Left renal pelvis (tissue), 4 donors: ENCODE results near the gene DNLZ. TPM values are rescaled to one million over a fixed set of nuclear protein-coding genes. Genes with fewer than 3 reads are reported as not detected.

Experiments
- DNase-seq, 4 donors: peaks; one replicate each; pipeline ENCODE4 v3.0.0-alpha.2; 2013; ENCODE audit warnings: low read depth in 4 of 4, low spot score in 3 of 4
- polyA plus RNA-seq, 4 donors: library from polyadenylated mRNA; unstranded; fragments of 120-200 nt; gene quantifications; one replicate each; pipeline ENCODE4 v1.2.1, GENCODE V29; 2013; ENCODE audit not compliant: insufficient read length in 4 of 4

DNLZ gene
- polyA plus RNA-seq, 4 donors: 4.8 to 28.7 (median 6.2) TPM

DNA sequence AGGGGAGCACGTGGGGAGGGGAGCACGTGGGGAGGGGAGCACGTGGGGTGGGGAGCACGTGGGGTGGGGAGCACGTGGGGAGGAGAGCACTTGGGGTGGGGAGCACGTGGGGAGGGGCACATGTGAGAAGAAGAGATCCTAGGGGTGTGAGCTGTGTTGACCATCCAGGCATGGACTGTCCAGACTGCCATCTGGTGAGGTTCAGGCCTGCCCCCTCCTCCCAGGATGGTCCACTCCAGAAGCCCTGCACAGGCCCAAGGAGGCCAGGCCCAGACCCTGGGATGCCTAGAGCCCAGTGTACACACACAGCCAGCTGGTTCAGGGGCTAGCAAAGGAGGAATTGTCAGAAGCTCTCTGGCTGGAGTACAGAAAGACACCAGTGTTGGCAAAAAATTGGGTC lies 34.1 kb upstream of the DNLZ start:
- DNase-seq: no peak

GRCh38 chr9:136396219-136396515 lies 32.6 kb upstream of the DNLZ start:
- no peak for DNase-seq

GRCh38 chr9:136395345-136396218 lies 32.0 kb upstream of the DNLZ start:
- no peak for DNase-seq

DNA sequence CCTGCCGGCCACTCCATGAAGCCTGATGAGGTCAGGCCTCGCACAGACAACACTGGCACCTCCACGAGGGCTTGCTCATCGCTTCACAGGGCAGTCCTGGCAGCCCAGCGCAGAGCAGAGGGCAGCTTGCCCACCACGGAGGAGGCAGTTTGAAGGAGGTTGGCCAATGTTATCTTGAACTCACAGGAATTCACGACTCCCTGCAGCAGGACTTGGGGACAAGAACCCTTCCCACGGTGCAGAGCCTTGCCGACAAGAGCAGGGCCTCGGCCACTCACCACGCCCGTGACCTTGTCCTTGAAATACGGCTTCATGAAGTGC lies 31.4 kb upstream of the DNLZ start:
- DNase-seq: no peak

- DNase-seq: no peak
Measured at GRCh38 chr9:136394312-136395019, 30.9 kb upstream of the DNLZ start.

- DNase-seq: no peak
Measured at GRCh38 chr9:136393531-136393930, 30.0 kb upstream of the DNLZ start.

DNA sequence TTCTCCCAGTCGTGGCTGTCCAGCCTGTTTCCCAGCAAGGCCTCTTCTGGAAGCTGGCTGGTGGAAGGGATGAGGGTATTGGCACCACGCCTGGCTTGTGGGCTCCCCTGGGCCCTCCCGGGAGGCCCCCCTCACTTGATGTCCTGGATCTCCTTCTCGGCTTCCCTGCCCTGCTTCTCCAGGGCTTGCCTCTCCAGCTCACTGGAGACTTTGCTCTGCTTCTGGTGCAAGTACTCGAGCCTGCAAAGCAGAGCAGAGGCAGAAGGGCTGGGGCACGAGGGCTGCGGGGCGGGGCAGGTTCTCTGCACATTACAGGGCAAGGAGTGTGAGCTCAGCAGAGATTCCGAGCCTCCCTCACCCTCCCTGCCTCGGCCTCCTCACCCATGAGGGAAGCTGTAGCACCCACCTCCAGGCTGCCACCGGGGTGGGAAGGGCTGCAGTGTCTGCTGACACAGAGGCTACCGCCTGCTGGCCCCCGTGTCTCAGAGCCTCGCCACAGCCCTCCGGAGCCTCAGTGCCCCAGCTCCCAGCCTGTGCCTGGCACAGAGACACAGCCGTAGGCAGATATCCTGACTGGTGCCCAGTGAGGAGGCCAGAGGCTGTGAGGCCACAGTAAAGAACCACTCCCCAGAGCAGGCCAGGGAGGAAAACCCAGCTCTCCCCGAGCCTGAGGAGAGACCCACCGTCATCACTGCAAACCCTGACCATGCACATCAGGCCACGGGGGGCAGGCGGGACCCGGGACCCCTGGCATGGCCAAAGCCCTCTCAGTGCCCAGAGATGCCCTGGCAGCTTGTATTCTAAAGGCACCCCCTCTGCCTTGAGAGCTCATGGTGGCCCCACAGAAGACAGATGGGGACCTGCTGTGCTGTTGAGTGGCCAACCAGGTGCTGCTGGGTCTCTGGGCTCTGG lies 29.2 kb upstream of the DNLZ start:
- no peak for DNase-seq

- no peak for DNase-seq
Measured at GRCh38 chr9:136391737-136392537, 28.4 kb upstream of the DNLZ start.

- no peak for DNase-seq
Measured at GRCh38 chr9:136389396-136389795, 25.9 kb upstream of the DNLZ start.

GRCh38 chr9:136387217-136387616 lies 23.7 kb upstream of the DNLZ start:
- DNase-seq: no peak

DNA sequence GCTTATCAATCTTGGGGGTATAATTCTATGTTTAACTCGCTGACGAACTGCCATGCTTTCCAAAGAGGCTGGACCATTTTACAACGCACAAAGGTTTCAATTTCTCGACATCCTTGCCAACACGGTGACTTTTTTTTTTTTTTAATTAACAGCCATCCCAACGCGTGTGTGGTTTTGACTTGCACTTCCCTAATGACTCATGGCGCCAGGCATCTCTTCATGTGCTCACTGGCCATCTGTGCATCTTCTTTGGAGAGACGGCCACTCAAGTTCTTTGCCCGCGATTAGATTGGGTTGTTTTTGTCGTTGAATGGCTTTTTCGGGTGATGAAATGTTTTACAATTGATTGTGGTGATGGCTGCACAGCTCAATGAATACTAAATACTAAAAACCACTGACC lies 22.5 kb upstream of the DNLZ start:
- DNase-seq: no peak

DNA sequence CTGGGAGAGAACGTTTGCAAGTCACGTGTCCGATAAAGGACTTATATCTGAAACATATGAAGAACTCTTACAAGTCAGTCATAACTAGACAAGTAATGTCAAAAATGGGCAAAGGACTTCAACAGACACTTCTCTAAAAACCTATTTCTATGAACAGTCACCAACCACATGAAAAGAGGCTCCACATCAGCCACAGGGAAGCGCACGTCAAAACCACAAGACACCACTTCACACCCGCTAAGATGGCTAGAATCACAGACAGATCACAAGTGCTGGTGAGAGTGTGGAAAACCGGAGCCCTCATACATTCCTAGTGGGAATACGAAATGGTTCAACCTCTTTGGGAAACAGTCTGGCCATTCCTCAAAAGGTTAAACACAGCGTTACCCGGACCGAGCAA lies 21.5 kb upstream of the DNLZ start:
- no peak for DNase-seq

DNA sequence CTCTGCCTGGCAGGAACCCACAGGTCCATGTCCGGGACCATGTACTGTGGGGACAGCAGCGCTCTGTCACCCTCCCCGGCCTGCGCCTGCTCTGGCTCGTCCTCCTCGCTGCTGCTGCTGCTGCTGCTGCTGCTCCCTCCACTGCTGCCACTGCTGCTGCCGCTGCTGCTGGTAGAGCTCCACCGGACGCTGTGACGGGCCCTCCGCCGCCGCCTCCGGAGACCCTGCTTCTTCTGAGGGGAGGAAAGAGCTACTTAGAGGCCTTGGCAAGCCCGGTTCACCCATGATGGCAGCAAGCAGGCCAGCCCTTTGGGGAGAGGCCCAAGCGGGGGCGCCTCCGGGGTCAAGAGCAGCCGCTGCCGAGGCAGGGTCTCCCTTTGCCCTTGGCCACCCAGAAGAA lies 19.9 kb upstream of the DNLZ start:
- DNase-seq: no peak

GRCh38 chr9:136381966-136382513 lies 18.5 kb upstream of the DNLZ start:
- no peak for DNase-seq

- no peak for DNase-seq
Measured at GRCh38 chr9:136381311-136381710, 17.8 kb upstream of the DNLZ start.

DNA sequence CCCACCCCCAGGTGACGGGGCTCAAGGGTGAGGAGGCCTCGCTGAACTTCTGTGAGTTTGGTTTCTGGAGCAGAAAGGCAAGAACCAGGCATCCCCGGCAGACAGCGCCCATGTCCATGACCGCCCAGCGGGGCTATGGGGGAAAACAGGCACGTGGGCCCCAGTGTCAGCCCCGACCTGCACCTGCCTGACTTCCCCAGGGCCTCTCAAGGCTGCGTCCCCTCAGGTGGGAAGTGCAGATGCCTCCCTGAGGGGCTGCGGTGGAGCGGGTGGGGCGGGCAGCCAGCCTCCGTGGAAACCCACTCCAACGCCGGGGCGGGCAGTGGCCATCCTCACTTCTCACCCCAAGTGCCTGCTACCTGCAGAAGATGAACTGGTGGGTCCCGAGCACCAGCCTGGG lies 16.8 kb upstream of the DNLZ start:
- DNase-seq: no peak

DNA sequence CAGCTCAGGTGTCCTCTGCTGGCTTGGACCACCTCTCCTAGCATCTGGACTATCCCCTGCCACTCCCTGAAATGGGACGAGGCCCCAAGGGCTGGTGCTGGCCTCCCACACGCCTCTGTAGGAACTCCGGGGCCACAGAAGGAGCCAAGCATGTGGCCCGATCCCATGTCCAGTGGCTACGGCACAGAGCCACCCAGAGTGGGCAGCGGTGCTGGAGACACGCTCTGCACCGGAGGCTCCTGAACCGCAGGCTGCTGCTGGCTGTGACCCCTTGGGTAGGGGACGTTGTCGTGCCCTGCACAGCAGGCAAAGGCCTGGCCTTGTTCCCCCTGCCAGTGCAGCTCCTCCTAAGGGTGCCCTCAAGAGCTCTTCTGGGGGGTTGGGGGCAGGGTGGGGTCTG lies 16.3 kb upstream of the DNLZ start:
- no peak for DNase-seq

- no peak for DNase-seq
Measured at GRCh38 chr9:136379401-136379800, 15.9 kb upstream of the DNLZ start.

DNA sequence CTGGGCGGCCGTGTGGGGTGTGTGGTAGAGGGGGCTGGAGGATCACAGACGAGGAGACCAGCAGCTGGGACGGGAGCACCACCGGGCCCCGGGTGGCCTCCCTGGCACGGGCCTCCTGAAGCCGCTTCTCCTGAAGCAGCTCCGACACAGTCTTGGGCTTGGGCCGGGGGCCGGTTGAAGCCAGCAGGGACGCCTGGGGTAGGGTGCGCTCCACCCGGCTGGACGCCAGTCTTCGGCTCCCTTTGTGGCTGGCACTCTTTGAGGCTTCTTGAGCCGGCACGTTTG lies 15.4 kb upstream of the DNLZ start:
- DNase-seq: no peak

DNA sequence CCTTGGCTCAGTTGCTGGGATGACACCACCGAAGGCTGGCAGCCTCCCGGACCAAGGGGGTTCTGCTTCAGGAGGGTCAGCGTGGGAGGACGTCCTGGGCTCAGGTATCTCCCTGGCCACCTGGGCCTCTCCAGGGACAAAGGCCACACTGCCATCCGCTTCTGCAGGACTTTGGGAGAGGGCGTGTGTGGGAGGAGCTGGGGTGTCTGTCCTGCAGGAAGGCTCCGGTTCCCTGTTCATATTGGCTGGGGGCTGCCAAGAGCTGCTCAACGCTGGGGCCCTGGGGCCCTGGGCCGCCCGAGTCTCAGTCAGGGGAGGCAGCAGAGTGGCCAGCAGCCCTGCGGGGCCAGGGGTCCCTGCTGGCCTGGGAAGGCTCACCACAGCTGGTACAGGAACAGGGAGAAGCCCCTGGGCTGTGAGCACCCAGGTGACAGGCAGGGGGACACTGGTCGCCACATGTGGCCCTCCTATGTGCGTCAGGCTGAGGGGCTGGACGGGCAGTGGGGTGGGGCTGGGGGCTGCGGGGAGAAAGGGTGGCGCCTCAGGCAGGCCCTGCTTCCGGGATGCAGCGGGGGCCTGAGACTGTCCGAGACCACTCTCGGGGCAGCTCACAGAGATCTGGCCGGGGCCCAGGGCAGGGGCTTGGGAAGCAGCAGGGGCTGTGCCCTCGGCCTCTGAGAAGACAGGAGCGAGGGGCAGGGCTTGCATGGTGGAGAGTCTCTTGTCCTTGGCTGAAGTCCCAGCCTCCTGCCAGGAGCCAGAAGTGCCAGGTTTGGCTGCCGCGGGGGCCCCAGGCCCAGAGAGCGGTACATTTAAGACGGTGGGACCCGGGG lies 14.8 kb upstream of the DNLZ start:
- DNase-seq: no peak
